ENCODE results near the gene SH3BP1. TPM values are rescaled to one million over a fixed set of nuclear protein-coding genes. Genes with fewer than 3 reads are reported as not detected.

SH3BP1 gene
- total RNA-seq, 4 donors from 2014 or later = 4.3 to 21.2 (median 7.8) TPM

DNA sequence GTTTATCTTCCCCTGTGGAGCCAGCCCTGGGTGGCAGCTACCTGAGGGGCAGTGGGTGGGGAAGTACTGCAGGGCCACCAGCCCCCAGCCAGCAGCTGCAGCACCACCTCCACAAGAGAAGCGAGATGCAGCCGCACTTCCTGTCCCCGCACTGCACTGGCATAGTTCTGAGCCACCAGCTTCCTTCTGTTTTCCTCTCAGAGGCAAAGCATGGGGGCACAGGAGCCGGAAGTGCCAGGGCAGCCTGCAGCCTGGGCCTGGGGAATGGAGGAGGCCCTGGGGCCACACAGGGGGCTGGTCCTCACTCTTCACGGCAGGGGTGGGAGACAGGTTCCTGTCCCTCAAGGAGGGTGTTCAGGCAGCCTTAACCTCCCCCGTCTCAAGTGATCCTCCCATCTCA lies 11.9 kb upstream of the SH3BP1 start:
- TF ChIP-seq, protein P1, sequence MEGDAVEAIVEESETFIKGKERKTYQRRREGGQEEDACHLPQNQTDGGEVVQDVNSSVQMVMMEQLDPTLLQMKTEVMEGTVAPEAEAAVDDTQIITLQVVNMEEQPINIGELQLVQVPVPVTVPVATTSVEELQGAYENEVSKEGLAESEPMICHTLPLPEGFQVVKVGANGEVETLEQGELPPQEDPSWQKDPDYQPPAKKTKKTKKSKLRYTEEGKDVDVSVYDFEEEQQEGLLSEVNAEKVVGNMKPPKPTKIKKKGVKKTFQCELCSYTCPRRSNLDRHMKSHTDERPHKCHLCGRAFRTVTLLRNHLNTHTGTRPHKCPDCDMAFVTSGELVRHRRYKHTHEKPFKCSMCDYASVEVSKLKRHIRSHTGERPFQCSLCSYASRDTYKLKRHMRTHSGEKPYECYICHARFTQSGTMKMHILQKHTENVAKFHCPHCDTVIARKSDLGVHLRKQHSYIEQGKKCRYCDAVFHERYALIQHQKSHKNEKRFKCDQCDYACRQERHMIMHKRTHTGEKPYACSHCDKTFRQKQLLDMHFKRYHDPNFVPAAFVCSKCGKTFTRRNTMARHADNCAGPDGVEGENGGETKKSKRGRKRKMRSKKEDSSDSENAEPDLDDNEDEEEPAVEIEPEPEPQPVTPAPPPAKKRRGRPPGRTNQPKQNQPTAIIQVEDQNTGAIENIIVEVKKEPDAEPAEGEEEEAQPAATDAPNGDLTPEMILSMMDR (IDR thresholded peaks at IDR 0.05; ENCODE audit: low read depth) = no peak

DNA sequence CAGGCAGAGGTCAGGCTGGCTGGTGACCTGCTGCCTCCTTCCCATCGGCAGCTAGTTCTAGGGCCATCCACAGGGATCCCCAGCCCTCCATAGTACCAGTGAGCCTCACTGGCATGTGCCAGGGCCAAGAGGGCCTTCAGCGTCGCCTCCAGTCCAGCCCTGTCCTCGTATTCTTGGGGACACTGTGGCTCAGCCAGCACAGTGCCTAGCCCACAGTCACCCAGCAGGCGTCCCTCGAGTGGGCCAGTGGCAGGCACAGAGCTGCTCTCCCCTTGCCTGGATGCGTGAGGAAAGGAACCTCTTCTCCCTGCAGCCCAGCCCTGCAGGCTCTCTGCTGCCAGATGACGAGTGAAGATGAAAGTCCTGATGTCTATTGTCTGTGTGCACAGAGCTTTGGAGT lies 10.6 kb upstream of the SH3BP1 start:
- TF ChIP-seq, protein P1 (IDR thresholded peaks at IDR 0.05; ENCODE audit: low read depth) = no peak

DNA sequence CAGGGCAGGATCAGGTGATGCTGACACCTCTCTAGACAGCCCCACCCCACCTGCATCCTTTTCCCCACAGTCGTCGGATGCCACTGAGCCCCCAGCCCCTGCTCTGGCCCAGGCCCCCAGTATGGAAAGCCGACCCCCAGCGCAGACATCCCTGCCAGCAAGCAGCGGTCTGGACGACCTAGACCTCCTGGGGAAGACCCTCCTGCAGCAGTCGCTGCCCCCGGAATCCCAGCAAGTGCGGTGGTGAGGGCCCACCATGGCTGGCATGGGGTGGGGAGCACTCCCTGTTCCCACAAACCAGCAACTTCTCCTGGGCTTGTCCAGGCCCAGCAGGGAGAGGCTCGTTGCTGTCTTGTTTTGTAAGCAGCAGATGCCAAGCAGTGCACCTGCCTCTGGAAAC lies 9.5 kb upstream of the SH3BP1 start:
- TF ChIP-seq, protein P1 (IDR thresholded peaks at IDR 0.05; ENCODE audit: low read depth) = no peak

DNA sequence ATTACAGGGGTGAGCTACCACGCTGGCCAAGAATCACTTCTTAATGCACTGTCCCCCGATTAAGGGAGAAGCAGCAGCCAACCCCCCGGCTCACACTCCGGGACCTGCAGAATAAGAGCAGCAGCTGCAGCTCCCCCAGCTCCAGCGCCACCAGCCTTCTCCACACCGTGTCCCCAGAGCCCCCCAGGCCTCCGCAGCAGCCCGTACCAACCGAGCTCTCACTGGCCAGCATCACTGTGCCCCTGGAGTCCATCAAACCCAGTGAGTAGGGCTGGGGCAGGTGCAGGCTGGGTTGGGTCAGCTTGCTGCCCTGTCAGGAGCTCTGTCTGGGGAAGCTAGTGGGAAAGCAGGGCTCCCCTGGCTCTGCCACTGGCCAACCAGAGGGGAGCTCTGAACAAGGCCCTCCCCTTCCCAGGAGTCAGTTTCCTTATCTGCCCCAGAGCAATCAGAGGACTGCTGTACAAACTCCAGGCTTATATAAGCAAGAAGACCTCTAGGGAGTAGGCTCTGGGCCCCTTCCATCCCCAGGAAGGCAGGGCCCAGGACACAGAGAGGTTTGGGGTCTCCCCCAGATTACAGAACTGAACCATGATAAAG lies 8.5 kb upstream of the SH3BP1 start:
- TF ChIP-seq, protein P1 (IDR thresholded peaks at IDR 0.05; ENCODE audit: low read depth) = no peak

DNA sequence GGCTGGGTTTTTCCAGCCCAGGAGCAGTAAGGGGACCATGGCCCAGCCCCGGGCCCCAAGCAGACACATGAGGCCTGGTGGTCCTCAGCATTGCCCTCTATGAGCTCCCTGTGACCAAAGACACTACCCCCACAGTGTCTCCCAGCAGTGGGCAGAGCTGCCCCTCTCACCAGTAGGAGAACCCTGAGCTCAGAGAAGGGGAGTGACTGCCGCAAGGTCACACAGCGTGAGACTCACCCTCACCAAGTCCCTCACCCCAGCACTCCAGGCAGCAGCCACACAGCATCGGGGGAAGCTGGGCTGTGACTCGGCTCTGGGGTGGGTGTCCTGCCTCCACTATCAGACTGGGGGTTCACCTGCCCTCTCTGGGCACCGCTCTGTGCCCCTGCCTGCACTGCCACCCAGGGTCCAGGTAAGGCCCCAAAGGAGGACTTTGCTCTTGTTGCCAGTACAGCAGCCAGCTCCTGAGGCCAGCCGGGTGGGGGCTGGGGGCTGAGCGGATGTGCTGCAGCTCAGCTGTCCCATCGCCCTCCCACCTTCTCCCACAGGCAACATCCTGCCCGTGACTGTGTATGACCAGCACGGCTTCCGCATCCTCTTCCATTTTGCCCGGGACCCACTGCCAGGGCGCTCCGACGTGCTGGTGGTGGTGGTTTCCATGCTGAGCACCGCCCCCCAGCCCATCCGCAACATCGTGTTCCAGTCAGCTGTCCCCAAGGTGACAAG lies 7.9 kb upstream of the SH3BP1 start:
- TF ChIP-seq, protein P1 (IDR thresholded peaks at IDR 0.05; ENCODE audit: low read depth) = no peak

DNA sequence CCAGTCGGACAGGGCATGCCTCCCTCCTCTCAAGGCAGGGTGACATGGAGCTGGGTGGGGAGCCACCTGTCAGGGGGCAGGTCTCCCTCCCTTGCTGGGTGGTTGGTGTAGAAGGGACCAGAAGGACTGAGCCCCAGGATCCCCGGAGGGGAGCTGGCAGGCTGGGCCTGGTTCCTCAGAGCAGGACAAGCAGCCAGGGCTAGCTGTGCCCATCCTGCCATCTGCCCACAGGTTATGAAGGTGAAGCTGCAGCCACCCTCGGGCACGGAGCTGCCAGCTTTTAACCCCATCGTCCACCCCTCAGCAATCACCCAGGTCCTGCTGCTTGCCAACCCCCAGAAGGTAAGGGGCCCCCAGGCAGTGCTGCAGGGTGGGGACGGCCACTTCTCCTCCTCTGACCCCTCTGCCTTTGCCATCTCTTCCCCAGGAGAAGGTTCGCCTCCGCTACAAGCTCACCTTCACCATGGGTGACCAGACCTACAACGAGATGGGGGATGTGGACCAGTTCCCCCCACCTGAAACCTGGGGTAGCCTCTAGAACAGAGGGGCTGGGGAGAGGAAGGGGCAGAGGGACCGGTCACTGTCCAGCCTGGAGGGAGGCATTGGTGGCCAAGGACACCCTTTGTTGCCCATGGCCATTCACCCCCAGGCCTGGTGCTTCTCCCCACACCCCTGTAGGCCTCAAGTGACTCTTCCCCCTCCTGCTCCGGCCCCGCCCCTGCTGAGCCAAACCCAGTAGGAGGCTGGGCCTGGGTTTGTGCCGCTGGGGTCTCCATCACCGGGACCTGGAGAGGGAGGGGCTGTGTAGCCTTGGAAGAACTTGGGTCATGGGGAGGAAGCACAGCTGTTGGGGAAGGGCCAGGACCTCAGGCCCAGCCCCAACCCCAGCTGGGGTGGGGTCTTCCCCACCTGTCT lies 7.0 kb upstream of the SH3BP1 start:
- TF ChIP-seq, protein P1 (IDR thresholded peaks at IDR 0.05; ENCODE audit: low read depth) = no peak
